GM12878 (cell line): ENCODE measurements around the gene HTD2. TPM values are rescaled to one million over a fixed set of nuclear protein-coding genes. Genes with fewer than 3 reads are reported as not detected.
A peak's percentile ranks its signal among the peaks of the same experiment; 100 is the strongest.

Source experiments
- ATAC-seq: fragments of 200-7000 bp; cut with Tn5 transposase; 3 replicates; pipeline ENCODE4 v1.9.1; 2020; ENCODE audit warnings: mild to moderate bottlenecking, moderate library complexity
- BruUV-seq: library from RNA; stranded (reverse); fragments of 400-500 nt; replicated peaks from 2 replicates; lab custom pipeline; 2021; lab: Mats Ljungman, UMichigan
- CTCF ChIA-PET: fragments of 300-600 bp; sonication (Branson Sonifier 250); formaldehyde crosslinking; extraction: SDS; loops from one replicate; lab custom pipeline; 2021; ENCODE audit warnings: inconsistent platforms; lab: Yijun Ruan, JAX
- POLR2A ChIA-PET: fragments of 350-600 bp; formaldehyde crosslinking; extraction: SDS; loops from one replicate; lab custom pipeline; 2021; ENCODE audit warnings: inconsistent platforms; lab: Charles Lee
- RAD21 ChIA-PET: fragments of 300-600 bp; sonication (Branson Sonifier 250); formaldehyde crosslinking; loops from one replicate; lab custom pipeline; 2023; ENCODE audit warnings: antibody characterized with exemption; ENCODE audit not compliant: unreplicated experiment; lab: Charles Lee
- SMC1A ChIA-PET: fragments of 300-600 bp; sonication (Branson Sonifier 250); formaldehyde crosslinking; loops from one replicate; lab custom pipeline; 2023; ENCODE audit not compliant: unreplicated experiment, uncharacterized antibody; lab: Charles Lee
- DNase-seq: peaks from one replicate; pipeline ENCODE4 v3.0.0-alpha.2; 2011; ENCODE audit warnings: low read depth, low spot score
- FAIRE-seq: peaks from 3 replicates; lab custom pipeline; 2011; peaks lifted over from hg19 to GRCh38; lab: Jason Lieb, UNC
- H2AFZ ChIP-seq: 2 replicates; pipeline ENCODE4 v1.6.0; 2011; ENCODE audit warnings: low read depth, low read length, control low read depth; ENCODE audit not compliant: control insufficient read depth
- H3K27ac ChIP-seq: 2 replicates; pipeline ENCODE4 v1.5.1; 2011; ENCODE audit warnings: control low read depth; ENCODE audit not compliant: control insufficient read depth, insufficient read depth
- H3K27me3 ChIP-seq, 2 experiments: replicated peaks in 1 of 2; 2 replicates each; pipeline versions ENCODE4 v1.6.0 to v1.6.1; 2011; ENCODE audit warnings: low read length in 1 of 2; ENCODE audit not compliant: control insufficient read depth in 2 of 2, insufficient read depth in 2 of 2
- H3K36me3 ChIP-seq, 2 experiments: 2 replicates each; pipeline ENCODE4 v1.5.1; 2011; ENCODE audit warnings: low read length in 1 of 2; ENCODE audit not compliant: control insufficient read depth in 2 of 2, insufficient read depth in 2 of 2
- H3K4me1 ChIP-seq: 2 replicates; pipeline ENCODE4 v1.6.1; 2011; ENCODE audit warnings: mild to moderate bottlenecking, low read length, moderate library complexity, mixed read lengths; ENCODE audit not compliant: control insufficient read depth, insufficient read depth
- H3K4me2 ChIP-seq: 2 replicates; pipeline ENCODE4 v1.6.0; 2011; ENCODE audit warnings: control low read depth; ENCODE audit not compliant: control insufficient read depth, insufficient read depth
- H3K4me3 ChIP-seq: fragments of 200-600 bp; sonication (generic); 2 replicates; pipeline ENCODE4 v1.5.1; 2016
- H3K79me2 ChIP-seq: 2 replicates; pipeline ENCODE4 v1.6.0; 2011; ENCODE audit warnings: low read length; ENCODE audit not compliant: control insufficient read depth, insufficient read depth
- H3K9ac ChIP-seq: 2 replicates; pipeline ENCODE4 v1.8.0; 2011; ENCODE audit warnings: low read length, control low read depth, mixed read lengths; ENCODE audit not compliant: control insufficient read depth, insufficient read depth
- H3K9me3 ChIP-seq: replicated peaks from 3 replicates; pipeline ENCODE4 v1.5.1; 2011; ENCODE audit warnings: mild to moderate bottlenecking, low read length; ENCODE audit not compliant: control insufficient read depth, insufficient read depth
- H4K20me1 ChIP-seq: 2 replicates; pipeline ENCODE4 v1.6.0; 2011; ENCODE audit not compliant: control insufficient read depth, insufficient read depth
- CBX3 ChIP-seq: fragments of 200-600 bp; sonication (generic); IDR thresholded peaks from 2 replicates; pipeline ENCODE4 v1.6.1; 2016; ENCODE audit warnings: low read depth, borderline replicate concordance
- CHD4 ChIP-seq: fragments of 200-600 bp; sonication (generic); IDR thresholded peaks from 2 replicates; pipeline ENCODE4 v1.6.1; 2016; ENCODE audit warnings: mild to moderate bottlenecking
- ESRRA ChIP-seq: IDR thresholded peaks from 2 replicates; pipeline ENCODE4 v1.6.1; 2012; ENCODE audit warnings: mild to moderate bottlenecking, low read length, improper control_type of control experiment
- IKZF2 ChIP-seq, 2 experiments: fragments of 450-650 bp; IDR thresholded peaks; 2 replicates each; pipeline ENCODE4 v1.6.1; 2017; ENCODE audit warnings: mild to moderate bottlenecking in 2 of 2, moderate library complexity in 2 of 2
- JUNB ChIP-seq: IDR thresholded peaks from 2 replicates; pipeline ENCODE4 v1.6.1; 2016; ENCODE audit warnings: antibody characterized with exemption, mild to moderate bottlenecking
- KAT2A ChIP-seq: conservative IDR thresholded peaks from 2 replicates; pipeline ENCODE4 v1.6.1; 2011; ENCODE audit warnings: low read depth, low read length; ENCODE audit not compliant: control insufficient read depth
- MEF2B ChIP-seq: fragments of 450-650 bp; IDR thresholded peaks from 2 replicates; pipeline ENCODE4 v1.6.1; 2018; ENCODE audit warnings: mild to moderate bottlenecking, moderate library complexity; ENCODE audit not compliant: partially characterized antibody, poor library complexity, severe bottlenecking
- NBN ChIP-seq: fragments of 450-650 bp; IDR thresholded peaks from 2 replicates; pipeline ENCODE4 v1.6.1; 2016
- NFIC ChIP-seq: IDR thresholded peaks from 2 replicates; pipeline ENCODE4 v1.6.1; 2012; ENCODE audit warnings: low read depth, mild to moderate bottlenecking, inconsistent platforms, low read length, moderate library complexity
- RAD21 ChIP-seq: IDR thresholded peaks from 2 replicates; pipeline ENCODE4 v1.6.1; 2011; ENCODE audit warnings: mild to moderate bottlenecking, low read depth, low read length, moderate library complexity; ENCODE audit not compliant: insufficient read depth
- RB1 ChIP-seq: fragments of 450-650 bp; formaldehyde crosslinking; IDR thresholded peaks from 2 replicates; pipeline ENCODE4 v1.6.1; 2017; ENCODE audit warnings: mild to moderate bottlenecking, borderline replicate concordance
- SMC3 ChIP-seq: IDR thresholded peaks from 2 replicates; pipeline ENCODE4 v1.6.1; 2011; ENCODE audit warnings: low read length, improper control_type of control experiment, borderline replicate concordance
- TARDBP ChIP-seq: IDR thresholded peaks from 2 replicates; pipeline ENCODE4 v1.6.1; 2016; ENCODE audit warnings: borderline replicate concordance
- ZNF274 ChIP-seq: IDR thresholded peaks from one replicate; pipeline ENCODE4 v1.8.0; 2011; ENCODE audit not compliant: insufficient read length, insufficient read depth
- WGBS: methylation state at CpG from one replicate; pipeline ENCODE4 v1.1.6; 2016; ENCODE audit warnings: low lambda C conversion rate; ENCODE audit not compliant: insufficient replicate concordance, insufficient coverage; ENCODE audit errors: missing lambda C conversion rate; 5-methylcytosine and 5-hydroxymethylcytosine counted together
- in situ Hi-C: fragments of 300-500 bp; cut with MboI; formaldehyde crosslinking; loops from 9 replicates; pipeline ENCODE4 v1.14.3; 2018; ENCODE audit warnings: mixed read lengths
- intact Hi-C: fragments of 100-400 bp; cut with micrococcal nuclease; formaldehyde crosslinking; loops from one replicate; pipeline ENCODE4 v1.14.2; 2022; ENCODE audit not compliant: unreplicated experiment
- polyA plus RNA-seq, 11 experiments: library from polyadenylated mRNA; depleted of rRNA in 4 of 11; unstranded in 6 of 11; stranded (reverse) in 5 of 11; fragments of >200 nt; fragmentation: Nextera tagmentation in 4 of 11; fragmentation: Illumina TruSeq in 1 of 11; extraction: Ambion mirVana in 4 of 11; extraction: Trizol in 1 of 11; gene quantifications; 1 replicate in 1 of 11; 2 replicates in 10 of 11; pipeline versions ENCODE4 v1.2.1 to v1.2.3, GENCODE V29; 2011 to 2016; ENCODE audit warnings: inconsistent platforms in 2 of 11, missing spikeins in 2 of 11, low read depth in 1 of 11
- total RNA-seq, 4 experiments: library from RNA; depleted of rRNA in 3 of 4; stranded (reverse); fragments of >200 nt in 3 of 4; fragmentation: Illumina TruSeq in 1 of 4; extraction: Trizol in 1 of 4; gene quantifications; 2 replicates each; pipeline versions ENCODE4 v1.2.1 to v1.2.3, GENCODE V29; 2013 to 2021
- TF ChIP-seq, protein P1 (sequence below): fragments of 450-650 bp; IDR thresholded peaks from 2 replicates; pipeline ENCODE4 v1.6.1; 2016; ENCODE audit warnings: mild to moderate bottlenecking

HTD2 gene
- total and polyA plus RNA-seq, 10 of the 15 experiments (the other 5 are each of a cell fraction or from before 2014, with no cell fraction given), result 5.9 to 24.7 (median 9.5) TPM

GRCh38 chr3:58336135-58336882 is 30.0 kb downstream of the HTD2 start:
- Histone ChIP-seq H3K27ac (no peak overlapping the region), H3K79me2 (peaks cover 10% of the 10 kb centered on the region), H3K36me3 (no peaks in the 10 kb centered on the region), H4K20me1 (no peaks in the 10 kb centered on the region), H3K4me2 (no peak overlapping the region), H2AFZ (no peak overlapping the region), H3K27me3 (no peaks in the 10 kb centered on the region), H3K4me3 (no peak overlapping the region), H3K9ac (no peak overlapping the region), H3K9me3 (no peaks in the 10 kb centered on the region; the same call in 2 of the 3 replicates), H3K4me1 (peaks cover 10% of the 10 kb centered on the region; the same call in 1 of the 2 replicates)
- CTCF ChIA-PET, result interaction anchor here (0.8 to 8.9 kb wide), 19 partner anchors 7 to 195 kb away, joined by 3 to 204 read pairs (median 5); partner anchors contain the start of genes HTD2 and RPP14
- TF ChIP-seq NFIC (no peak), IKZF2 (IDR thresholded peaks at IDR 0.05) (0 out of 4 replicates have a peak, but pooled peaks have one; percentile 10 to 18)
- FAIRE-seq (no peak), DNase-seq (no peak), ATAC-seq (no peak)
- SMC1A ChIA-PET, result interaction anchor here (0.7 to 13.1 kb wide), 12 partner anchors 12 to 156 kb away, joined by 3 to 324 read pairs (median 12); partner anchors contain the start of genes HTD2, KCTD6 and RPP14
- RAD21 ChIA-PET, result interaction anchor here (0.6 to 7.5 kb wide), 15 partner anchors 11 to 193 kb away, joined by 3 to 149 read pairs (median 4); partner anchors contain the start of genes HTD2 and KCTD6
- WGBS, result 92% methylated on average over 3 of the region's 3 CpGs
- POLR2A ChIA-PET, result interaction anchor here (0.6 to 12.4 kb wide), 8 partner anchors 11 to 135 kb away, joined by 3 to 221 read pairs (median 4); no protein-coding TSS in a partner anchor
- in situ Hi-C loops, result no loop called here
- no TSS peak for BruUV-seq
- intact Hi-C loops, result no loop called here

GRCh38 chr3:58337190-58337589 is 30.9 kb downstream of the HTD2 start:
- no peaks in the 10 kb centered on the region for H3K36me3 ChIP-seq
- CTCF ChIA-PET, result interaction anchor here (0.6 to 8.9 kb wide), 10 partner anchors 12 to 194 kb away, joined by 3 to 204 read pairs (median 4); partner anchors contain the start of genes HTD2 and RPP14
- TF ChIP-seq CHD4, result no peak
- TF ChIP-seq RB1, result no peak
- TF ChIP-seq, protein P1, sequence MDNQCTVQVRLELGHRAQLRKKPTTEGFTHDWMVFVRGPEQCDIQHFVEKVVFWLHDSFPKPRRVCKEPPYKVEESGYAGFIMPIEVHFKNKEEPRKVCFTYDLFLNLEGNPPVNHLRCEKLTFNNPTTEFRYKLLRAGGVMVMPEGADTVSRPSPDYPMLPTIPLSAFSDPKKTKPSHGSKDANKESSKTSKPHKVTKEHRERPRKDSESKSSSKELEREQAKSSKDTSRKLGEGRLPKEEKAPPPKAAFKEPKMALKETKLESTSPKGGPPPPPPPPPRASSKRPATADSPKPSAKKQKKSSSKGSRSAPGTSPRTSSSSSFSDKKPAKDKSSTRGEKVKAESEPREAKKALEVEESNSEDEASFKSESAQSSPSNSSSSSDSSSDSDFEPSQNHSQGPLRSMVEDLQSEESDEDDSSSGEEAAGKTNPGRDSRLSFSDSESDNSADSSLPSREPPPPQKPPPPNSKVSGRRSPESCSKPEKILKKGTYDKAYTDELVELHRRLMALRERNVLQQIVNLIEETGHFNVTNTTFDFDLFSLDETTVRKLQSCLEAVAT, result no peak
- TF ChIP-seq JUNB, result no peak
- no peak for TF ChIP-seq NBN
- TF ChIP-seq SMC3, result no peak
- no peak for TF ChIP-seq MEF2B
- no peak for TF ChIP-seq KAT2A
- no peak for TF ChIP-seq ESRRA
- TF ChIP-seq ZNF274, result no peak
- no peak for TF ChIP-seq RAD21
- TF ChIP-seq CBX3, result no peak
- no peak for TF ChIP-seq TARDBP

More at GRCh38 chr3:58337190-58337589, 30.9 kb downstream of the HTD2 start:
- no peak for FAIRE-seq
- no peaks in the 10 kb centered on the region for H4K20me1 ChIP-seq
- H3K27me3 ChIP-seq, result no peaks in the 10 kb centered on the region
- no peak overlapping the region for H3K27ac ChIP-seq
- H3K4me3 ChIP-seq, result no peak overlapping the region
- H3K9me3 ChIP-seq, result no peaks in the 10 kb centered on the region; the same call in 2 of the 3 replicates
- BruUV-seq, result no TSS peak
- no peak for ATAC-seq
- H2AFZ ChIP-seq, result no peak overlapping the region
- in situ Hi-C loops (no loop called here), intact Hi-C loops (no loop called here)
- no peak for DNase-seq
- ChIA-PET RAD21 (interaction anchor here (1.4 to 7.5 kb wide), 6 partner anchors 11 to 93 kb away, joined by 3 to 149 read pairs (median 21); no protein-coding TSS in a partner anchor), POLR2A (interaction anchor here (1.0 to 12.4 kb wide), 4 partner anchors 12 to 136 kb away, joined by 3 to 221 read pairs (median 6); no protein-coding TSS in a partner anchor), SMC1A (interaction anchor here (0.9 to 13.1 kb wide), 8 partner anchors 12 to 274 kb away, joined by 3 to 324 read pairs (median 16); partner anchors contain the start of genes HTD2 and RPP14)
- peaks cover 10% of the 10 kb centered on the region for H3K79me2 ChIP-seq
- peaks cover 10% of the 10 kb centered on the region; the same call in 1 of the 2 replicates for H3K4me1 ChIP-seq
- 100% methylated on average over 1 of the region's 1 CpG for WGBS
- no peak overlapping the region for H3K9ac ChIP-seq
- H3K4me2 ChIP-seq, result no peak overlapping the region
